A673 (cell line): Measurements from ENCODE around the gene PFKFB3.

Experiments
- EZH2 ChIP-seq: fragments of 200-600 bp; sonication (generic); IDR thresholded peaks from 2 replicates; pipeline ENCODE4 v1.6.1; 2017; ENCODE audit warnings: borderline replicate concordance, low read depth, mild to moderate bottlenecking, mixed read lengths, antibody characterized with exemption, low read length; ENCODE audit not compliant: poor library complexity, severe bottlenecking
- TF ChIP-seq, protein P1 (sequence below): fragments of 300-800, 200-600 bp; sonication (generic); conservative IDR thresholded peaks from 2 replicates; pipeline ENCODE4 v1.5.1; 2017; ENCODE audit warnings: low read depth, mild to moderate bottlenecking, antibody characterized with exemption, low read length, moderate library complexity, mixed read lengths

GRCh38 chr10:6223981-6224380, 21.2 kb downstream of the PFKFB3 start:
- TF ChIP-seq, protein P1, sequence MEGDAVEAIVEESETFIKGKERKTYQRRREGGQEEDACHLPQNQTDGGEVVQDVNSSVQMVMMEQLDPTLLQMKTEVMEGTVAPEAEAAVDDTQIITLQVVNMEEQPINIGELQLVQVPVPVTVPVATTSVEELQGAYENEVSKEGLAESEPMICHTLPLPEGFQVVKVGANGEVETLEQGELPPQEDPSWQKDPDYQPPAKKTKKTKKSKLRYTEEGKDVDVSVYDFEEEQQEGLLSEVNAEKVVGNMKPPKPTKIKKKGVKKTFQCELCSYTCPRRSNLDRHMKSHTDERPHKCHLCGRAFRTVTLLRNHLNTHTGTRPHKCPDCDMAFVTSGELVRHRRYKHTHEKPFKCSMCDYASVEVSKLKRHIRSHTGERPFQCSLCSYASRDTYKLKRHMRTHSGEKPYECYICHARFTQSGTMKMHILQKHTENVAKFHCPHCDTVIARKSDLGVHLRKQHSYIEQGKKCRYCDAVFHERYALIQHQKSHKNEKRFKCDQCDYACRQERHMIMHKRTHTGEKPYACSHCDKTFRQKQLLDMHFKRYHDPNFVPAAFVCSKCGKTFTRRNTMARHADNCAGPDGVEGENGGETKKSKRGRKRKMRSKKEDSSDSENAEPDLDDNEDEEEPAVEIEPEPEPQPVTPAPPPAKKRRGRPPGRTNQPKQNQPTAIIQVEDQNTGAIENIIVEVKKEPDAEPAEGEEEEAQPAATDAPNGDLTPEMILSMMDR = no peak
- no peak for TF ChIP-seq EZH2
